Measurements from ENCODE around the gene LGALS9. TPM values are rescaled to one million over a fixed set of nuclear protein-coding genes. Genes with fewer than 3 reads are reported as not detected.
"Not testable (repeated sequence)": the region's sequence is repeated elsewhere in the genome, so short reads cannot be mapped to it uniquely, and the experiment has no call there.

The LGALS9 gene
- total RNA-seq, 4 donors from 2014 or later: 20.2 to 76.1 (median 23.9) TPM

GRCh38 chr17:27645621-27646020 is 14.6 kb downstream of the LGALS9 start:
- H3K4me3 ChIP-seq; H3K27ac ChIP-seq; DNase-seq; intact Hi-C loops (cut with DNase I); H3K27me3 ChIP-seq; H3K9me3 ChIP-seq: not testable (repeated sequence)
- Histone ChIP-seq H3K4me1 (peaks cover 10 to 28% (median 10%) of the 10 kb centered on the region in 3 donors), H3K36me3 (peaks cover 0 to 33% (median 0%) of the 10 kb centered on the region in 3 donors)
- WGBS, 2 donors: 60 to 100% methylated on average over 2 of the region's 10 CpGs
- peak in 1 of 6 experiments; percentile 15 for TF ChIP-seq CTCF (IDR thresholded peaks at IDR 0.05)

GRCh38 chr17:27646232-27646631 is 15.2 kb downstream of the LGALS9 start:
- H3K36me3 ChIP-seq: peaks cover 0 to 26% (median 0%) of the 10 kb centered on the region in 3 donors
- intact Hi-C loops (cut with DNase I): no loop called here
- H3K9me3 ChIP-seq: no peaks in the 10 kb centered on the region
- TF ChIP-seq CTCF (IDR thresholded peaks at IDR 0.05) (no peak), POLR2A (IDR thresholded peaks at IDR 0.05) (no peak)
- WGBS, 2 donors: 93 to 95% methylated on average over 13 of the region's 13 CpGs
- no peak overlapping the region for H3K4me3 ChIP-seq
- no peak overlapping the region for H3K27ac ChIP-seq
- H3K27me3 ChIP-seq: no peaks in the 10 kb centered on the region
- no peak for DNase-seq
- H3K4me1 ChIP-seq: peaks cover 10 to 28% (median 10%) of the 10 kb centered on the region in 3 donors

GRCh38 chr17:27647765-27648164 is 16.8 kb downstream of the LGALS9 start:
- WGBS, 2 donors: 36 to 53% methylated on average over 8 to 9 of the region's 9 CpGs
- no peak for DNase-seq
- Histone ChIP-seq H3K4me1 (peaks cover 10 to 28% (median 10%) of the 10 kb centered on the region in 3 donors), H3K4me3 (no peak overlapping the region), H3K9me3 (no peaks in the 10 kb centered on the region), H3K36me3 (peaks cover 0 to 22% (median 0%) of the 10 kb centered on the region in 3 donors), H3K27ac (no peak overlapping the region), H3K27me3 (no peaks in the 10 kb centered on the region)
- intact Hi-C loops (cut with DNase I): no loop called here
- TF ChIP-seq CTCF (IDR thresholded peaks at IDR 0.05): peak in 2 of 6 experiments; percentile 14 to 26
- TF ChIP-seq POLR2A (IDR thresholded peaks at IDR 0.05): no peak

- peaks cover 0 to 22% (median 0%) of the 10 kb centered on the region in 3 donors for H3K36me3 ChIP-seq
- H3K4me3 ChIP-seq; intact Hi-C loops (cut with DNase I); H3K27ac ChIP-seq; H3K9me3 ChIP-seq; H3K27me3 ChIP-seq; DNase-seq: not testable (repeated sequence)
- WGBS, 2 donors: 14 to 40% methylated on average over 1 to 3 of the region's 5 CpGs
- H3K4me1 ChIP-seq: peaks cover 6 to 22% (median 9%) of the 10 kb centered on the region in 3 donors
Measured at GRCh38 chr17:27649111-27649571, 18.2 kb downstream of the LGALS9 start.

- H3K36me3 ChIP-seq: peaks cover 0 to 22% (median 0%) of the 10 kb centered on the region in 3 donors
- no peak overlapping the region for H3K4me3 ChIP-seq
- 53 to 62% methylated on average over 2 to 3 of the region's 16 CpGs for WGBS, 2 donors
- TF ChIP-seq POLR2A (IDR thresholded peaks at IDR 0.05) (no peak), CTCF (IDR thresholded peaks at IDR 0.05) (no peak)
- peaks cover 0 to 1% (median 0%) of the 10 kb centered on the region in 4 donors for H3K27me3 ChIP-seq
- intact Hi-C loops (cut with DNase I): loop anchor here (2.0 to 10.0 kb wide), 2 partner anchors 47 to 295 kb away; no protein-coding TSS in a partner anchor
- H3K4me1 ChIP-seq: peaks cover under 1 to 14% (median 1%) of the 10 kb centered on the region in 3 donors
- H3K9me3 ChIP-seq: no peaks in the 10 kb centered on the region
- no peak overlapping the region for H3K27ac ChIP-seq
- no peak for DNase-seq
Measured at GRCh38 chr17:27649929-27650328, 18.9 kb downstream of the LGALS9 start.

All from esophagus squamous epithelium (tissue), 5 donors.